HepG2 (cell line): ENCODE results near the gene MSX2. TPM values are rescaled to one million over a fixed set of nuclear protein-coding genes. Genes with fewer than 3 reads are reported as not detected.

Source experiments
- ATAC-seq: fragments of 200-7000 bp; cut with Tn5 transposase; 3 replicates; pipeline ENCODE4 v1.9.1; 2020; ENCODE audit warnings: mild to moderate bottlenecking, moderate library complexity
- BruUV-seq: library from RNA; stranded (reverse); fragments of 400-500 nt; replicated peaks from 2 replicates; lab custom pipeline; 2021; lab: Mats Ljungman, UMichigan
- CTCF ChIA-PET: fragments of 300-600 bp; formaldehyde crosslinking; extraction: SDS; loops from one replicate; lab custom pipeline; 2021; ENCODE audit warnings: low total read pairs, inconsistent platforms, low intra/inter-chr PET ratio; lab: Yijun Ruan, JAX
- POLR2A ChIA-PET: fragments of 350-600 bp; sonication (Branson Sonifier 250); formaldehyde crosslinking; loops from one replicate; lab custom pipeline; 2020; ENCODE audit warnings: antibody characterized with exemption, inconsistent platforms; lab: Yijun Ruan, JAX
- DNase-seq: peaks from one replicate; pipeline ENCODE4 v3.0.0-alpha.2; 2015; ENCODE audit warnings: low spot score
- FAIRE-seq: peaks from 3 replicates; lab custom pipeline; 2011; peaks lifted over from hg19 to GRCh38; lab: Jason Lieb, UNC
- H2AFZ ChIP-seq: one replicate; pipeline ENCODE4 v1.6.1; 2011; ENCODE audit warnings: low read length, inconsistent platforms
- H3K27ac ChIP-seq: fragments of 300-600 bp; 3 replicates; pipeline ENCODE4 v1.8.0; 2011; ENCODE audit warnings: mixed run types, mild to moderate bottlenecking, mixed read lengths, low read length, inconsistent platforms; ENCODE audit not compliant: insufficient read depth; ENCODE audit errors: extremely low read length
- H3K27me3 ChIP-seq, 2 experiments: fragments of 200-600 bp in 1 of 2; 2 replicates in 1 of 2; 3 replicates in 1 of 2; pipeline versions ENCODE4 v1.6.0 to v1.8.0; 2011; ENCODE audit warnings: low read length in 2 of 2, mild to moderate bottlenecking in 2 of 2, moderate library complexity in 2 of 2, inconsistent platforms in 1 of 2; ENCODE audit not compliant: insufficient read depth in 2 of 2, control insufficient read depth in 1 of 2
- H3K36me3 ChIP-seq, 2 experiments: fragments of 200-600 bp in 1 of 2; replicated peaks in 1 of 2; 2 replicates in 1 of 2; 3 replicates in 1 of 2; pipeline versions ENCODE4 v1.5.1 to v1.8.0; 2011; ENCODE audit warnings: low read length in 2 of 2, inconsistent platforms in 1 of 2; ENCODE audit not compliant: insufficient read depth in 2 of 2, control insufficient read depth in 1 of 2
- H3K4me1 ChIP-seq: 2 replicates; pipeline ENCODE4 v1.5.1; 2012; ENCODE audit warnings: low read length, inconsistent platforms; ENCODE audit not compliant: insufficient read depth
- H3K4me2 ChIP-seq: 2 replicates; pipeline ENCODE4 v1.6.0; 2011; ENCODE audit warnings: low read depth, low read length, inconsistent platforms
- H3K4me3 ChIP-seq, 3 experiments: fragments of 200-600 bp in 1 of 3; sonication (generic), shearing (Covaris generic) in 1 of 3; replicated peaks in 1 of 3; 2 replicates each; pipeline ENCODE4 v1.5.1; 2011 to 2016; ENCODE audit warnings: low read length in 3 of 3, inconsistent platforms in 2 of 3, low read depth in 2 of 3, mild to moderate bottlenecking in 2 of 3, control low read depth in 1 of 3, mixed read lengths in 1 of 3; ENCODE audit not compliant: insufficient read depth in 1 of 3
- H3K79me2 ChIP-seq: one replicate; pipeline ENCODE4 v1.6.1; 2011; ENCODE audit warnings: low read length, inconsistent platforms; ENCODE audit not compliant: insufficient read depth
- H3K9ac ChIP-seq: 2 replicates; pipeline ENCODE4 v1.6.0; 2011; ENCODE audit warnings: mild to moderate bottlenecking, low read depth, low read length, inconsistent platforms; ENCODE audit not compliant: insufficient read depth
- H3K9me3 ChIP-seq: 2 replicates; pipeline ENCODE4 v1.5.1; 2012; ENCODE audit warnings: mild to moderate bottlenecking, low read length
- H4K20me1 ChIP-seq: 2 replicates; pipeline ENCODE4 v1.6.0; 2011; ENCODE audit warnings: inconsistent platforms, mild to moderate bottlenecking, low read length, moderate library complexity; ENCODE audit not compliant: insufficient read depth
- EZH2 ChIP-seq: conservative IDR thresholded peaks from 2 replicates; pipeline ENCODE4 v1.6.1; 2012; ENCODE audit warnings: mild to moderate bottlenecking, low read depth, low read length, moderate library complexity
- JARID2 ChIP-seq: sonication (generic); formaldehyde crosslinking; IDR thresholded peaks from 2 replicates; pipeline ENCODE4 v1.8.1; 2023; ENCODE audit warnings: missing genetic modification reagents, inconsistent platforms; ENCODE audit not compliant: insufficient replicate concordance
- ZMAT3 ChIP-seq: sonication (generic); formaldehyde crosslinking; conservative IDR thresholded peaks from 2 replicates; pipeline ENCODE4 v1.7.0; 2021; ENCODE audit warnings: missing genetic modification reagents
- ZNF558 ChIP-seq: sonication (generic); formaldehyde crosslinking; IDR thresholded peaks from 2 replicates; pipeline ENCODE4 v1.9.0; 2022; ENCODE audit warnings: mild to moderate bottlenecking, missing genetic modification reagents, borderline replicate concordance
- ZNF563 ChIP-seq: sonication (generic); formaldehyde crosslinking; IDR thresholded peaks from 2 replicates; pipeline ENCODE4 v1.8.0; 2022; ENCODE audit warnings: mild to moderate bottlenecking, moderate library complexity, missing genetic modification reagents
- ZNF672 ChIP-seq: sonication (generic); formaldehyde crosslinking; IDR thresholded peaks from 2 replicates; pipeline ENCODE4 v1.8.1; 2022; ENCODE audit warnings: missing genetic modification reagents
- ZNF782 ChIP-seq: sonication (generic); formaldehyde crosslinking; IDR thresholded peaks from 2 replicates; pipeline ENCODE4 v1.4.0; 2020; ENCODE audit warnings: missing genetic modification reagents, mild to moderate bottlenecking, borderline replicate concordance
- WGBS: methylation state at CpG from one replicate; pipeline ENCODE4 v1.1.6; 2017; ENCODE audit warnings: low lambda C conversion rate; 5-methylcytosine and 5-hydroxymethylcytosine counted together
- in situ Hi-C: cut with HindIII; loops from 2 replicates; pipeline ENCODE4 v1.10.0; 2017; ENCODE audit warnings: low pct_unique_long_range_greater_than_20kb; ENCODE audit not compliant: extremely low pct_ligation_motif_present
- intact Hi-C: fragments of 100-400 bp; cut with micrococcal nuclease; formaldehyde crosslinking; loops from one replicate; pipeline ENCODE4 v1.10.0; 2022; ENCODE audit not compliant: unreplicated experiment
- polyA plus RNA-seq, 8 experiments: library from polyadenylated mRNA; depleted of rRNA in 3 of 8; stranded (reverse) in 7 of 8; unstranded in 1 of 8; fragments of >200 nt; fragmentation: Illumina TruSeq in 4 of 8; extraction: Trizol in 4 of 8; gene quantifications; 2 replicates each; pipeline versions ENCODE4 v1.2.1 to v1.2.3, GENCODE V29; 2011 to 2016; ENCODE audit warnings: low read depth in 4 of 8, missing spikeins in 1 of 8, mixed read lengths in 1 of 8; ENCODE audit not compliant: insufficient read depth in 1 of 8
- total RNA-seq, 5 experiments: library from RNA; depleted of rRNA; stranded (reverse); fragments of >200 nt; fragmentation: Illumina TruSeq; extraction: Trizol; gene quantifications; 2 replicates each; pipeline ENCODE4 v1.2.3, GENCODE V29; 2016; ENCODE audit warnings: low read depth in 1 of 5

The MSX2 gene
- total and polyA plus RNA-seq, 2 of the 13 experiments (the other 11 are each of a cell fraction or from before 2014, with no cell fraction given): not detected

DNA sequence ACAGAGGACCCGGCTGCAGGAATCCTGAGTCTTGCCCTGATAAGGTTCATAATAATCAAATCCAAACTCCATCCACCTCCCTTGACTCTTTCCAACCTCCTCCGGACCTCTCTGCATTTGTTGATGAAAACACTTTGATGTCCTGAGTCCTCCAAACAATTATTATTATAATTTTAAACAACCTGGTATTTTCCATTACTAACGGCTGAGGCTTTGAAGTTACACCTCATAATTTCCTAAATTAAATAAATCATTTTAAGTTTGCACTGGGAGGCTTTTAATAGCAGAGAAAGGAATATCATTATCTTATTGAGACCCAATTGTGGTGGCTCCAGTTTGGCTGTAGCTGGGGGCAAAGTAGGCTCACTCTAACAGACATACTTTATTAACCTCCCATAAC is 9.5 kb downstream of the MSX2 start:
- Histone ChIP-seq H4K20me1 (no peaks in the 10 kb centered on the region), H3K9me3 (no peaks in the 10 kb centered on the region), H2AFZ (no peak overlapping the region), H3K4me2 (no peak overlapping the region), H3K36me3 (no peaks in the 10 kb centered on the region), H3K4me1 (no peaks in the 10 kb centered on the region), H3K79me2 (no peaks in the 10 kb centered on the region), H3K27ac (no peak overlapping the region), H3K9ac (no peak overlapping the region), H3K27me3 (peaks cover 7 to 51% of the 10 kb centered on the region in 2 experiments), H3K4me3 (no peak overlapping the region)
- no TSS peak for BruUV-seq
- ChIA-PET POLR2A (no interaction called here), CTCF (no interaction called here)
- DNase-seq (no peak), FAIRE-seq (no peak), ATAC-seq (no peak)
- 13% methylated on average over 3 of the region's 3 CpGs for WGBS
- in situ Hi-C loops (loop anchor here (10.0 kb wide), 2 partner anchors 159 to 409 kb away; no protein-coding TSS in a partner anchor), intact Hi-C loops (no loop called here)
- TF ChIP-seq JARID2 (CRISPR knock-in tag): no peak
- no peak for TF ChIP-seq ZNF672 (CRISPR knock-in tag)
- TF ChIP-seq ZMAT3: no peak
- no peak for TF ChIP-seq ZNF558 (CRISPR knock-in tag)

DNA sequence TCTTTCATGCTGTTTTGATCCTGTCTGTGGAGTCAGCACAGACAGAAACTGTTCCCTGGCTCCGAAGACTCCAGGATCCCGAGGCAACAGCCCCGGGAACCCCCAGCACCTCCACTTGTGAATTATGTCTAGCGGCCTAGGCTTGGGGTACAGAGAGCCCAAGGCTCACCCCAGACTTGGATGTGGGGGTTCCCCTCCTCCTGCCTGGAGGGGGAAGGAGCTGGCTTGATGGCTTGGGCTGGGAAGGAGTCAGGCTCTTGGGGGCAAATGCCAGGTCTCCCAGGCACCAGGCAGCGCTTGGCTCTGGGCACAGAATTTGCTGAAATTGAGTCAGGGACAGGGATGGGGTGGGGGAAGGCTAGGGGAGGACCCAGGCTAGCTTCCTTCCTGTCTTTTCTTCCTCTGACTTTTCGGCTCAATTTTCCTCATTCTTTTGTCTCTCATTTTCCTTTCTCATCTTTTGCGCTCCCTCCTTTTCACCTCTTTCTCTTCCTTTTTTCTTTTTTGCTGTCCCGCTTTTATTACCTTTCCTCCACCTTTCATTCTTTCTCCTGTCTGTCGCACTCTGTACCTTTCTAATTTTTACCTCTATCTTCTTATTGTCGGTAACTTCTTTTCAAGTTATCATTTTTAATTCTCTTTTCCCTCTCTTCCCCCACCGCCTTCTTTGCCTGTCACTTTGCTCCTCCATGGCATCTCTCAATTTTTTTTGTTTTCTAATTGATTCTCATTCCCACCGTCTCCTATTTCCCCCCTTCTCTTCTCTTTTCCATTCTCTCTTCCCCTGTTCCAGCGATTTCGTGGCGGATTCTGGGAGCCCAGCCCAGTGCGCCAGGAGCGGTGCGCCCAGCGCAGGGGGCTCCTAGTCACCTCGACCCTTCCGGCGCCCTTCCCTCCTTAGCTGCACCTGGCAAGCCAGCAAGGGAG is 10.5 kb downstream of the MSX2 start:
- no peak overlapping the region for H3K9ac ChIP-seq
- no peak overlapping the region for H2AFZ ChIP-seq
- no peak overlapping the region for H3K4me3 ChIP-seq
- POLR2A ChIA-PET: no interaction called here
- H3K36me3 ChIP-seq: no peaks in the 10 kb centered on the region
- H4K20me1 ChIP-seq: no peaks in the 10 kb centered on the region
- H3K27me3 ChIP-seq: peaks cover 4 to 51% of the 10 kb centered on the region in 2 experiments
- CTCF ChIA-PET: no interaction called here
- FAIRE-seq (no peak), DNase-seq (no peak), ATAC-seq (no peak)
- no peaks in the 10 kb centered on the region for H3K9me3 ChIP-seq
- BruUV-seq: no TSS peak
- H3K27ac ChIP-seq: no peak overlapping the region
- H3K4me1 ChIP-seq: no peaks in the 10 kb centered on the region
- WGBS: 36% methylated on average over 19 of the region's 22 CpGs
- H3K79me2 ChIP-seq: no peaks in the 10 kb centered on the region
- TF ChIP-seq ZNF782 (CRISPR knock-in tag): no peak
- 0 out of 2 replicates have a peak, but pooled peaks have one; percentile 24 for TF ChIP-seq EZH2
- TF ChIP-seq ZNF563 (CRISPR knock-in tag): no peak
- intact Hi-C loops: no loop called here
- in situ Hi-C loops: loop anchor here (5.0 to 10.0 kb wide), 3 partner anchors 160 to 410 kb away; no protein-coding TSS in a partner anchor
- no peak overlapping the region for H3K4me2 ChIP-seq
